Stimulated activated CD4-positive, alpha-beta T cell treated with anti-CD3 and anti-CD28 coated beads, Interleukin-1b, Interleukin-23, amount 100 ng/mL, for 48 hours (primary cell): Measurements from ENCODE around the gene CFAP77.
A peak's percentile ranks its signal among the peaks of the same experiment; 100 is the strongest.
"Not testable (repeated sequence)": the region's sequence is repeated elsewhere in the genome, so short reads cannot be mapped to it uniquely, and the experiment has no call there.

Experiments
- DNase-seq: peaks from one replicate; pipeline ENCODE4 v3.0.0-alpha.2; 2020

The CFAP77 gene

GRCh38 chr9:132554755-132555154 lies 144.7 kb downstream of the CFAP77 start:
- no peak for DNase-seq

- no peak for DNase-seq
Measured at GRCh38 chr9:132555528-132555927, 145.5 kb downstream of the CFAP77 start.

DNA sequence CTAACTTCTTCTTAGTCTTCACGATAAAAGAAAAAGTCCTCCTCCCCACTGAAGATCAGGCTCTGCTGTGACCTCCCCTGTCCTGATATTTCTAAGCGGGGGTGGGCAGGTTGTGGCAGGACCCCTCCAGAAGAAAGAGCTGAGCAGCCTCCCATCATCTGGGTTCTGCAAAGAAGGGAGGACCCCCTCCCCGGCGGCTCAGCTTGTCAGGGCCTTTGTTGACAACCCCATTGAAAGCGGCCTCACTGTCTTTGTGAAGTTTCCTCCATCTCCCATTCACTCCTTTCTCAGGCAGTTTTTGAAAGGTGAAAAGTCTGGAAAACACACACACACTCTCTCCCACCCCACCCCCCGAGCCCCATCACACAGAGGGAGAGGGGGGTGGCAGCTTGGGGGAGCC lies 146.2 kb downstream of the CFAP77 start:
- no peak for DNase-seq

DNA sequence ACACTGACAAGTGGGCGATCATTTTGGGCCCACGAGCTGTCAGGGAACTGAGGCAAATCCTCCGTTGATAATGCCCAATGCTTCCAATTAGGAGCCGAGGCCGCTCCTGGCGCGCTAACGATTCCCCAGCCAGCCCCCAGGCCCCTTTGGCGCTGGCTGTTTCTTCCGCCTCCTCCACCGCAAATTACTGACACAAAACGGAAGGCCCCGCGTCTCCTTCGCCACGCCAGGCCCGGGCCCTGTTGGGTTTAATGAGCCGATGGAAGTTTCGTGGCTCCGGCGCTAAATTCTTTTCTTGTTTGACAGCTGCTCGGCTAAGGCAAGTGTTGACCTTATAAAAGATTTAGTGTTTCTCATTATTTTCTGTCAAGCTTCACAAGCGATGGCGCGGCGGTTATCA lies 146.7 kb downstream of the CFAP77 start:
- DNase-seq: no peak

DNA sequence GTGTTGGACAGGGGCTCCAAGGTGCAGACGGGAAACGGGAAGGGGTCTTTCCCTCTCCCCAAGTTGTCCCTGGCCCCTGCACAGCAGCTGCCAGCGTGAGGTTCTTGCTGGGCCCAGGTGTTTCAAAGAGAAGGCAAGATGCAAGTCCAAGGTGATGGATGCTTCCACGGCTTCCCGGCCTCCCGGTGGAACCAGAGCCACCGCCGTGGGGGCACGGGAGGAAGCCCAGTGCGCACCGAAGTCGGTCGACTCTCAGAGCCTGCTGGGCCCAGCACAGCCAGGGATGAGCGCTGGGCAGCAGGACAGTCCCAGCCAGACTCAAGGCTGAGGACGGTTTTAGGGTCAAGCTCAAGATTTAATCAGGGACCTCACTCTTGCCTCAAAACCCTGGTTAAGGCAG lies 147.1 kb downstream of the CFAP77 start:
- no peak for DNase-seq

- DNase-seq: no peak
Measured at GRCh38 chr9:132559711-132560110, 149.7 kb downstream of the CFAP77 start.

DNA sequence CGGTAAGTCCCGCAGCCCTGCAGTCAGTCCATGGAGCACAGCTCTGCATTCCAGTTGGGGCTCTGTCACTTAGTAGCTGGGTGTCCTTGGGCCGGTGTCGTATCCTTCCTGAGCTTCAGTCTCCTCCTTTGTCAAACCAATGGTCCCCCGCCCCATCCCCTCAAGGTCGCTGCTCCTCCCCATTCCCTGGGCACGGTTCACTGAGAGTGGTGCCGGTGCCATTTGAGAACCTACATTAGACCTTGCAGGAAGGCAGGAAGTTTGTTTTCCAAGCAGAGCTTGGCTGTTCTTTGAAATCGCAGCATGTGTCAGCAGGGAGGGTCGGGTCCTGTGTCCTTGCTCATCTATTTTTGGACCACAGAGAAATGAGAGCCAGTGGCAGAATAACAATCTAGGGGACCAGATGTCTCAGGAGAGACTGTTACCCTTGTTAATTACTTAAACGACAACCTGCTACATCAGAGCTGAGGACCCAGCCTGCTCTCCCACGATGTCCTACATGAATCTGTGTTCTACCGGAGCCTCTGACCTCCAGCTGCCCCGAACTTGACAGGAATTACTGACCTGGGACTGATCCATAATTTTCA lies 150.7 kb downstream of the CFAP77 start:
- DNase-seq: no peak

GRCh38 chr9:132562306-132562573 lies 152.2 kb downstream of the CFAP77 start:
- DNase-seq: no peak

DNA sequence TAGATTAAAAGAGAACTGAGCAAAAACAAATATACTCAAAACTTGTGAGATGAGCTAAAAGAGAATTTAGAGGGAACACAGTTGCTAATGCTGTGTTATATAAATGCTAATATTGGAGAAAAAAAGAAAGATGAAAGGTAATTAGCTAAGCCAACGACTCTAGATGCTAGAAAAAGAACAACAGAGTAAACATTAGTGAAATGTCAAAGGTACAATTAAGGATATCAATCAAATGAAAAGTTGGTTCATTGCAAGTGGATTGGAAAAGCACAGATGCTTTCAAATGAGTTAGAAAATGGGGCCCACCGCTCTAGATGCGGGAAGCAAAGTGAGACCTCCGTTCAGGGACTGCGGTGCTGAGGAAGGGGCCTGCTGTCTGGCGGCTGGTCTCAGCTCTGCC lies 154.5 kb downstream of the CFAP77 start:
- DNase-seq: no peak

- DNase-seq: not testable (repeated sequence)
Measured at GRCh38 chr9:132568787-132569186, 158.8 kb downstream of the CFAP77 start.

GRCh38 chr9:132571806-132572600 lies 162.0 kb downstream of the CFAP77 start:
- DNase-seq: no peak

GRCh38 chr9:132572921-132573320 lies 162.9 kb downstream of the CFAP77 start:
- no peak for DNase-seq

- DNase-seq: peak; percentile 47
Measured at GRCh38 chr9:132575005-132575609, 165.1 kb downstream of the CFAP77 start.

- no peak for DNase-seq
Measured at GRCh38 chr9:132575811-132576210, 165.8 kb downstream of the CFAP77 start.

DNA sequence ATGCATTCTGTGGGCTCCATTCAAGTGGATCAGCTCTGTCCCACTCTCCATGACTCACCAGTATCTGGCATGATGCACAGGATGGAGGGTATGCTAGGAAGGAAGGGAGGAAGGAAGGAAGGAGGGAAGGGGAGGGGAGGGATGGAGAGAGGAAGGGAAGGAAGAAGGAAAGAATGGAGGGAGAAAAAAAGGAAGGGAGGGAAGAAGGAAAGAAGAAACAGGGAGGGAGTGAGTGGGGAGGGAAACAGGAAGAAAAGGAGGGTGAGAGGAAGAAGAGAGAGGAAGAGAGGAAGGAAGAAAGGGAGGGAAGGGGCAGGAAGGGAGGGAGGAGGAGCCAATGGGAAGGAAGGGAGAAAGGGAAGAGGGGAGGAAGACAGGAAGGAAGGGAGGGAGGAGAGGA lies 167.1 kb downstream of the CFAP77 start:
- no peak for DNase-seq

DNA sequence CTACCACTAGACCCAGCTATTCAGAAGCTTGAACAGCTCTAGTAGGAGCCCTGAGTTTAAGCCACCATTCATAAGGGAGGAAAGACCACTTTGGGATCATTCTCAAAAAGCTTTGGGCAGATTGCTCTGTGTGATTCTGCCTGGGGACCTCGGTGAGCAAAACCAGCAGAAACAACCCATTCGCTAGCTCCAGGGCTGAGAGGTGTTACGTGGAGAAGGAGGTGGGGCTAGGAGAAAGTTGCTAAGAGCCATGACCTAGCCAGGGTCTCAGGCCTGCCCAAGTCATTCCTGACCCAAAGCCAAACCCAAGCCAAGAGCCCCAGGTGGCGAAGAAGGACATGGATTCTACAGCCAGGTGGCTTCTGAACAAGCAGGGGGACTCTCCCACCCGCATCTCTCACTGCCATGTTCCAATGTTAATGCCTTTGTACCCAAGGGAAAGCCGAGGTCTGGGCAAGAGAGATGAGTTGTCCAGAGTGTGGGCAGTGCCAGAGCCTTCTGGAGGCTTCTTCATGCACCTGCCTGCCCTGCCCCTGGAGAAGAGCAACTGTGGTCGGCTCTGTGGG lies 168.4 kb downstream of the CFAP77 start:
- DNase-seq: no peak

GRCh38 chr9:132579427-132579798 lies 169.4 kb downstream of the CFAP77 start:
- DNase-seq: no peak

- DNase-seq: no peak
Measured at GRCh38 chr9:132582276-132582785, 172.3 kb downstream of the CFAP77 start, which contains the start of gene BARHL1. Gene BARHL1, plus strand, starts transcription at chr9:132582606. Its CDS starts 192 bp downstream, at chr9:132582798.

GRCh38 chr9:132582786-132583583 lies 173.0 kb downstream of the CFAP77 start:
- no peak for DNase-seq

- DNase-seq: no peak
Measured at GRCh38 chr9:132583584-132584304, 173.7 kb downstream of the CFAP77 start.

DNA sequence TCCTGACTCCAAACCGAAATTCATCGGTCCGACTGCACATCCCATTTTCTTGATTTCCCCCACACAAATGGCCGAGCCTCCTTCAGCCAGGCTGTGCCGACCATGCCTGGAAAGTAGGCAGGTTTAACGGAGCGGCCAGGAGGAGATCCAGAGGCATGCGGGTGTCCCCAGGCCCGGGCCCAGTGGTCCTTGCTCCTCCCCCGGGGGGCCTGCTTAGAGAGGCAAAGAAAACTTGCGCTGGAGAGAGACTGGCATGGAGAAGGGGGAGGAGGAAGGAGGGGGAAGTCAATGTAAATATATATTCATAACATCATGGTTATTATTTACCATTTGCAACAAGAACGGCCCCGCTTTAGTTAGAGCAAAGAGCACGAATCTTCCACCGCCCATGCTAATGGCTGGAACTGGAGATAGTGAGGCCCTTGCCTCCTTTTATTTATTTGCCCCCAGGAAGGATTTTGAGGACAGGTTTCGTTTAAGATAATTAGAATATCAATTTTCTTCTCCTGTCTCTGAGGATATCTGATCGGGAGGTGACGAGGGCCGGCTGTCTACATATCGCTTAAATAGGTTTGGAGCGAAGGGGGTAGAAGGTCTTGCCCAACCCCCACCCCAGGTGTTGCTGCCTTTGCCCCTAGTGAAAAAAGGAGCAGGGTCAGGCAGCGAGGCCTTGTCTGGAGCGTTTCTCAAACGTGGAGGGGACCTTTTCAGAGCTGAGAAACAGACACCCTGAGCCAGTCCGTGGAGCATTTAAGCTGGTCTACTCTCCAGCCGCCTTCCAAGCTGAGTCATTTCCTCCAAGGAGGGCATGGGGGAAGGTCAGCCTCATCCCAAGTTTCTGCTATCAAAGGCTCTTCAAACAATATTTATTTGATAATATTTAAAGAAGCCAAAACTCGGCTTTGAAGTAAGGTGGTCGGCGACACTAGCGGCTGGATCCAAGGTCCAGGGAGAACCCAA lies 174.9 kb downstream of the CFAP77 start:
- DNase-seq: no peak
